HepG2 (cell line): Measurements from ENCODE around the gene IL1RL2. TPM values are rescaled to one million over a fixed set of nuclear protein-coding genes. Genes with fewer than 3 reads are reported as not detected.

Experiments
- ATAC-seq: fragments of 200-7000 bp; cut with Tn5 transposase; 3 replicates; pipeline ENCODE4 v1.9.1; 2020; ENCODE audit warnings: mild to moderate bottlenecking, moderate library complexity
- BruUV-seq: library from RNA; stranded (reverse); fragments of 400-500 nt; replicated peaks from 2 replicates; lab custom pipeline; 2021; lab: Mats Ljungman, UMichigan
- CTCF ChIA-PET: fragments of 300-600 bp; formaldehyde crosslinking; extraction: SDS; loops from one replicate; lab custom pipeline; 2021; ENCODE audit warnings: low total read pairs, inconsistent platforms, low intra/inter-chr PET ratio; lab: Yijun Ruan, JAX
- POLR2A ChIA-PET: fragments of 350-600 bp; sonication (Branson Sonifier 250); formaldehyde crosslinking; loops from one replicate; lab custom pipeline; 2020; ENCODE audit warnings: antibody characterized with exemption, inconsistent platforms; lab: Yijun Ruan, JAX
- DNase-seq: peaks from one replicate; pipeline ENCODE4 v3.0.0-alpha.2; 2015; ENCODE audit warnings: low spot score
- FAIRE-seq: peaks from 3 replicates; lab custom pipeline; 2011; peaks lifted over from hg19 to GRCh38; lab: Jason Lieb, UNC
- H2AFZ ChIP-seq: one replicate; pipeline ENCODE4 v1.6.1; 2011; ENCODE audit warnings: low read length, inconsistent platforms
- H3K27ac ChIP-seq: fragments of 300-600 bp; 3 replicates; pipeline ENCODE4 v1.8.0; 2011; ENCODE audit warnings: mixed run types, mild to moderate bottlenecking, mixed read lengths, low read length, inconsistent platforms; ENCODE audit not compliant: insufficient read depth; ENCODE audit errors: extremely low read length
- H3K27me3 ChIP-seq, 2 experiments: fragments of 200-600 bp in 1 of 2; 2 replicates in 1 of 2; 3 replicates in 1 of 2; pipeline versions ENCODE4 v1.6.0 to v1.8.0; 2011; ENCODE audit warnings: low read length in 2 of 2, mild to moderate bottlenecking in 2 of 2, moderate library complexity in 2 of 2, inconsistent platforms in 1 of 2; ENCODE audit not compliant: insufficient read depth in 2 of 2, control insufficient read depth in 1 of 2
- H3K36me3 ChIP-seq, 2 experiments: fragments of 200-600 bp in 1 of 2; replicated peaks in 1 of 2; 2 replicates in 1 of 2; 3 replicates in 1 of 2; pipeline versions ENCODE4 v1.5.1 to v1.8.0; 2011; ENCODE audit warnings: low read length in 2 of 2, inconsistent platforms in 1 of 2; ENCODE audit not compliant: insufficient read depth in 2 of 2, control insufficient read depth in 1 of 2
- H3K4me1 ChIP-seq: 2 replicates; pipeline ENCODE4 v1.5.1; 2012; ENCODE audit warnings: low read length, inconsistent platforms; ENCODE audit not compliant: insufficient read depth
- H3K4me2 ChIP-seq: 2 replicates; pipeline ENCODE4 v1.6.0; 2011; ENCODE audit warnings: low read depth, low read length, inconsistent platforms
- H3K4me3 ChIP-seq, 3 experiments: fragments of 200-600 bp in 1 of 3; sonication (generic), shearing (Covaris generic) in 1 of 3; replicated peaks in 1 of 3; 2 replicates each; pipeline ENCODE4 v1.5.1; 2011 to 2016; ENCODE audit warnings: low read length in 3 of 3, inconsistent platforms in 2 of 3, low read depth in 2 of 3, mild to moderate bottlenecking in 2 of 3, control low read depth in 1 of 3, mixed read lengths in 1 of 3; ENCODE audit not compliant: insufficient read depth in 1 of 3
- H3K79me2 ChIP-seq: one replicate; pipeline ENCODE4 v1.6.1; 2011; ENCODE audit warnings: low read length, inconsistent platforms; ENCODE audit not compliant: insufficient read depth
- H3K9ac ChIP-seq: 2 replicates; pipeline ENCODE4 v1.6.0; 2011; ENCODE audit warnings: mild to moderate bottlenecking, low read depth, low read length, inconsistent platforms; ENCODE audit not compliant: insufficient read depth
- H3K9me3 ChIP-seq: 2 replicates; pipeline ENCODE4 v1.5.1; 2012; ENCODE audit warnings: mild to moderate bottlenecking, low read length
- H4K20me1 ChIP-seq: 2 replicates; pipeline ENCODE4 v1.6.0; 2011; ENCODE audit warnings: inconsistent platforms, mild to moderate bottlenecking, low read length, moderate library complexity; ENCODE audit not compliant: insufficient read depth
- GATAD1 ChIP-seq: IDR thresholded peaks from 2 replicates; pipeline ENCODE4 v1.6.1; 2016; ENCODE audit warnings: missing genetic modification reagents, missing compliant biosample characterization
- NCOA5 ChIP-seq: sonication (generic); formaldehyde crosslinking; IDR thresholded peaks from 2 replicates; pipeline ENCODE4 v1.4.0; 2020; ENCODE audit warnings: missing genetic modification reagents
- RCOR2 ChIP-seq: IDR thresholded peaks from 2 replicates; pipeline ENCODE4 v1.6.1; 2016; ENCODE audit warnings: missing biosample characterization, missing genetic modification reagents
- ZBTB39 ChIP-seq: sonication (generic); formaldehyde crosslinking; IDR thresholded peaks from 2 replicates; pipeline ENCODE4 v1.5.0; 2020; ENCODE audit warnings: missing genetic modification reagents
- ZNF253 ChIP-seq: sonication (generic); formaldehyde crosslinking; IDR thresholded peaks from 2 replicates; pipeline ENCODE4 v1.8.0; 2022; ENCODE audit warnings: mild to moderate bottlenecking, missing genetic modification reagents, borderline replicate concordance
- ZNF263 ChIP-seq: sonication (generic); formaldehyde crosslinking; IDR thresholded peaks from 2 replicates; pipeline ENCODE4 v1.4.0; 2020; ENCODE audit warnings: missing genetic modification reagents
- ZNF510 ChIP-seq: sonication (generic); formaldehyde crosslinking; IDR thresholded peaks from 2 replicates; pipeline ENCODE4 v1.4.0; 2020; ENCODE audit warnings: low read depth, mild to moderate bottlenecking, missing genetic modification reagents
- ZNF547 ChIP-seq: sonication (generic); formaldehyde crosslinking; IDR thresholded peaks from 2 replicates; pipeline ENCODE4 v1.5.1; 2020; ENCODE audit warnings: mild to moderate bottlenecking, missing genetic modification reagents
- in situ Hi-C: cut with HindIII; loops from 2 replicates; pipeline ENCODE4 v1.10.0; 2017; ENCODE audit warnings: low pct_unique_long_range_greater_than_20kb; ENCODE audit not compliant: extremely low pct_ligation_motif_present
- intact Hi-C: fragments of 100-400 bp; cut with micrococcal nuclease; formaldehyde crosslinking; loops from one replicate; pipeline ENCODE4 v1.10.0; 2022; ENCODE audit not compliant: unreplicated experiment
- polyA plus RNA-seq, 8 experiments: library from polyadenylated mRNA; depleted of rRNA in 3 of 8; stranded (reverse) in 7 of 8; unstranded in 1 of 8; fragments of >200 nt; fragmentation: Illumina TruSeq in 4 of 8; extraction: Trizol in 4 of 8; gene quantifications; 2 replicates each; pipeline versions ENCODE4 v1.2.1 to v1.2.3, GENCODE V29; 2011 to 2016; ENCODE audit warnings: low read depth in 4 of 8, missing spikeins in 1 of 8, mixed read lengths in 1 of 8; ENCODE audit not compliant: insufficient read depth in 1 of 8
- total RNA-seq, 5 experiments: library from RNA; depleted of rRNA; stranded (reverse); fragments of >200 nt; fragmentation: Illumina TruSeq; extraction: Trizol; gene quantifications; 2 replicates each; pipeline ENCODE4 v1.2.3, GENCODE V29; 2016; ENCODE audit warnings: low read depth in 1 of 5

Gene IL1RL2
- total and polyA plus RNA-seq, 2 of the 13 experiments (the other 11 are each of a cell fraction or from before 2014, with no cell fraction given), result 0.03 TPM; not detected in 1

- H3K27me3 ChIP-seq, result no peaks in the 10 kb centered on the region
- H3K4me2 ChIP-seq, result no peak overlapping the region
- peaks cover 43% of the 10 kb centered on the region for H3K79me2 ChIP-seq
- in situ Hi-C loops, result loop anchor here (5.0 kb wide), 1 partner anchor 136 kb away; no protein-coding TSS in a partner anchor
- H3K4me1 ChIP-seq, result peaks cover 66% of the 10 kb centered on the region
- intact Hi-C loops, result no loop called here
- ATAC-seq (no peak), FAIRE-seq (no peak), DNase-seq (no peak)
- H3K36me3 ChIP-seq, result peaks cover 22 to 64% of the 10 kb centered on the region in 2 experiments
- POLR2A ChIA-PET, result interaction anchor here (0.9 to 3.6 kb wide), 4 partner anchors 8 to 159 kb away, joined by 3 to 21 read pairs (median 10); partner anchors contain the start of gene IL1R1
- no peak overlapping the region for H3K4me3 ChIP-seq
- H3K9ac ChIP-seq, result no peak overlapping the region
- no peaks in the 10 kb centered on the region for H3K9me3 ChIP-seq
- no peak overlapping the region for H2AFZ ChIP-seq
- no TSS peak for BruUV-seq
- no peak overlapping the region for H3K27ac ChIP-seq
- H4K20me1 ChIP-seq, result no peaks in the 10 kb centered on the region
- CTCF ChIA-PET, result no interaction called here
- TF ChIP-seq ZNF510 (CRISPR knock-in tag) (no peak), GATAD1 (CRISPR knock-in tag) (no peak), NCOA5 (CRISPR knock-in tag) (no peak), ZBTB39 (CRISPR knock-in tag) (no peak), RCOR2 (CRISPR knock-in tag) (no peak), ZNF263 (no peak), ZNF253 (CRISPR knock-in tag) (no peak), ZNF547 (CRISPR knock-in tag) (no peak)
- TF ChIP-seq, all 625 proteins: peak for 0
Observed at GRCh38 chr2:102158011-102158755, 28.6 kb upstream of the IL1RL2 start.
